ENCODE results near the gene MTCH1. TPM values are rescaled to one million over a fixed set of nuclear protein-coding genes. Genes with fewer than 3 reads are reported as not detected.

The MTCH1 gene
- total and polyA plus RNA-seq, 3 donors from 2014 or later: 157 to 316 (median 227) TPM

DNA sequence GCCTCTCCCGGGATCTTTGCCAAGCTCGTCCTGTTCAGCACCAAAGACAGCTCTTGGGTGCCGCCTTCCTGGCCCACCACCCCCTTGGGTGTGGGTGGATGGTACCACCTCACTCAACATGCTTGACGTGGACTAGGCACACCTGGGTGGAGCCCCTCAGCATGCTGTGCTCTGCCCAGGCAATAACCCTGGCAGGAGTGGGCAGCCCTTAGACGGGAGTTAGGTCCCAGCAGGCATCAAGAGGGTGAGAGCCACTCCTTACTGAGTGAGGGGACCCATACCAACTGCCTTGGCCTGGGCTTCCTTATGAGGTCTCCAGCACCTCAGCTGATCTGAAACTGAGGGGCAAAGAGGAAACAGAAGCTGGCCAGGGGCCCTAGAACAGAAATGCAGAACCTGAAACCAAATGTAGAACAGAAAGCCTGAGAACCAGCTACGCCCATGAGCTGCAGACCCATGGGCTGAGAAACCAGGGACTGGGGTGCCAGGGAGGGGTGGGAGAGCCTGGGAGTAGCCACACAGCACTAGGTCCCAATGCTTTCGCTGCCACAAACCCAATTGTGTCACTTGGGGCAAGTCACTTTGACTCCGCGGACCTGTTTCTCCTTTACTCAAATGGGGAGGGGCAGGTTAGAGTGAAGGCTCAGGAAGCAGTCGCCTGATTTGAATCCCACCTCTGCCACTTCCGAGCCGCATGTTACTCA is 21.5 kb upstream of the MTCH1 start:
- no peak for DNase-seq
- TF ChIP-seq, protein P1, sequence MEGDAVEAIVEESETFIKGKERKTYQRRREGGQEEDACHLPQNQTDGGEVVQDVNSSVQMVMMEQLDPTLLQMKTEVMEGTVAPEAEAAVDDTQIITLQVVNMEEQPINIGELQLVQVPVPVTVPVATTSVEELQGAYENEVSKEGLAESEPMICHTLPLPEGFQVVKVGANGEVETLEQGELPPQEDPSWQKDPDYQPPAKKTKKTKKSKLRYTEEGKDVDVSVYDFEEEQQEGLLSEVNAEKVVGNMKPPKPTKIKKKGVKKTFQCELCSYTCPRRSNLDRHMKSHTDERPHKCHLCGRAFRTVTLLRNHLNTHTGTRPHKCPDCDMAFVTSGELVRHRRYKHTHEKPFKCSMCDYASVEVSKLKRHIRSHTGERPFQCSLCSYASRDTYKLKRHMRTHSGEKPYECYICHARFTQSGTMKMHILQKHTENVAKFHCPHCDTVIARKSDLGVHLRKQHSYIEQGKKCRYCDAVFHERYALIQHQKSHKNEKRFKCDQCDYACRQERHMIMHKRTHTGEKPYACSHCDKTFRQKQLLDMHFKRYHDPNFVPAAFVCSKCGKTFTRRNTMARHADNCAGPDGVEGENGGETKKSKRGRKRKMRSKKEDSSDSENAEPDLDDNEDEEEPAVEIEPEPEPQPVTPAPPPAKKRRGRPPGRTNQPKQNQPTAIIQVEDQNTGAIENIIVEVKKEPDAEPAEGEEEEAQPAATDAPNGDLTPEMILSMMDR (IDR thresholded peaks at IDR 0.05): no peak
- TF ChIP-seq POLR2A (IDR thresholded peaks at IDR 0.05): no peak
- no peaks in the 10 kb centered on the region for H3K27me3 ChIP-seq
- intact Hi-C loops (cut with DNase I; ENCODE audit: low total_unique reads): no loop called here
- H3K27ac ChIP-seq: peak overlapping the region in 1 of 2 donors; percentile 19
- no peaks in the 10 kb centered on the region for H3K36me3 ChIP-seq (ENCODE audit: low read depth, missing control alignments)
- no peak overlapping the region for H3K4me3 ChIP-seq
- WGBS, 2 donors: 74 to 91% methylated on average over 7 to 12 of the region's 12 CpGs
- peaks cover 7% of the 10 kb centered on the region for H3K4me1 ChIP-seq
- no peaks in the 10 kb centered on the region for H3K9me3 ChIP-seq

DNA sequence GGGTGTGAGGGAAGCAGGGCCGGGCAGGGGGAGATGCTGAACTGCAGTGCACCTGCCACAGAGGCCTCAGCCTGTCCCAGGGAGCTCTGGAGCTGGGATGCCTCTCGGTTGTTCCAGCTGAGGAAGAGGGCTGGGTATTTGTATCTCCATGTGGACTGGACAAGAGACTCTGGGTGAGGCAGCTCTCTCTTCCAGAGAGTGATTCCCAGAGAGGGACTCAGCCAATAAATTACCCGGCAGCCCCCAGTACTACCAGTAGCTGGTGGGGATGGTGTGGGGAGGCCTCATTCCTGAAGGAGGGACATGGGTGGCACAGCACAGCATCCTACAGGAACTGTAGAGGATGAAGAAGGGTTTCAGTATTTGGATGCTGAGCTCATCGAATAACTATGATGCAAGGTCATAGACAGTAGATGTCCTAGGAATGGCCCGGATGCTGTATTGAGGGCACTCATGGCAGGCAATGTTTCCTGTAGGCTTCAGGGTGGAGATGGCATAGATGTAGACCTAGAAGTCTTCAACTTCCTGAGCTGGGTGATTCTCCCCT is 20.9 kb upstream of the MTCH1 start:
- no peak overlapping the region for H3K4me3 ChIP-seq
- no peaks in the 10 kb centered on the region for H3K9me3 ChIP-seq
- intact Hi-C loops (cut with DNase I; ENCODE audit: low total_unique reads): no loop called here
- no peak overlapping the region for H3K27ac ChIP-seq
- H3K4me1 ChIP-seq: peaks cover 7% of the 10 kb centered on the region
- no peak for TF ChIP-seq POLR2A (IDR thresholded peaks at IDR 0.05)
- TF ChIP-seq, protein P1 (IDR thresholded peaks at IDR 0.05): no peak
- no peaks in the 10 kb centered on the region for H3K36me3 ChIP-seq (ENCODE audit: low read depth, missing control alignments)
- DNase-seq: no peak
- WGBS, 2 donors: 85 to 87% methylated on average over 5 of the region's 5 CpGs
- H3K27me3 ChIP-seq: no peaks in the 10 kb centered on the region

DNA sequence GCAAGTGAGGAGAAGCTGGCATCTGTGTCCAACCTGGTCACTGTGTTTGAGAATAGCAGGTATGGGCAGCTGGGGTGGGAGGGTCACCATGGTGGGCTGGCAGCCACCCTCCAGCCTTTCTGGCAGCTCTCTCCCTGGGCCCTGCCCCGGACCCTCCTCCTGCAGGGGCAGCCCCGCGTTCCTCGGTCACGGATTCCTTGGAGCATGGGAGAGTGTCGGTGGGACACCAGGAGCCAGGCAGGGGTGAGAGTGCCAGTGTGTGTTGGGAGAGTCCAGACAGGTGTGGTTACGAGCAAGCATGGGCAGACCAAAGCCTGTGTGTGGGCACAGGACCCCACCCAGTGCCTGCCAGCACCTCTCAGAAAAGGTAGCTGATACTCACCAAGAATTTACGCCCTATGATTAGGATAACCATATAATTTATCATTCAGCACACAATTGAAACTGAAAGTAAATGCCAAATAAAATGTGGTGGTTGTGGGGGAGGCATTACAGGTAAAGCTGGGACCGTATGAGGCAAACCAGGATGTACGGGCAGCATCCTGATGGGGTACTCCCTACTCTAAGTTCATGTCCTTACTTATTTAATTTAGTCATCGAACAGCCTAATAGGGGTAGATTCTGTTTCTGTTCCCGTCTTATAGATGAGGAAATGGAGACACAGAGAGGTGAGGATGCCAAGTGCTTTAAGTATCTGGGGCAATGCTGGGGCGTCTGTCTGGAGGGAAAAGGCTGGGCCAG is 20.0 kb upstream of the MTCH1 start:
- no peaks in the 10 kb centered on the region for H3K36me3 ChIP-seq (ENCODE audit: low read depth, missing control alignments)
- H3K4me1 ChIP-seq: peaks cover 7% of the 10 kb centered on the region
- no peak for TF ChIP-seq POLR2A (IDR thresholded peaks at IDR 0.05)
- TF ChIP-seq, protein P1 (IDR thresholded peaks at IDR 0.05): no peak
- H3K27me3 ChIP-seq: no peaks in the 10 kb centered on the region
- DNase-seq: no peak
- H3K4me3 ChIP-seq: no peak overlapping the region
- no peak overlapping the region for H3K27ac ChIP-seq
- intact Hi-C loops (cut with DNase I; ENCODE audit: low total_unique reads): no loop called here
- no peaks in the 10 kb centered on the region for H3K9me3 ChIP-seq
- 84 to 90% methylated on average over 8 to 13 of the region's 13 CpGs for WGBS, 2 donors

DNA sequence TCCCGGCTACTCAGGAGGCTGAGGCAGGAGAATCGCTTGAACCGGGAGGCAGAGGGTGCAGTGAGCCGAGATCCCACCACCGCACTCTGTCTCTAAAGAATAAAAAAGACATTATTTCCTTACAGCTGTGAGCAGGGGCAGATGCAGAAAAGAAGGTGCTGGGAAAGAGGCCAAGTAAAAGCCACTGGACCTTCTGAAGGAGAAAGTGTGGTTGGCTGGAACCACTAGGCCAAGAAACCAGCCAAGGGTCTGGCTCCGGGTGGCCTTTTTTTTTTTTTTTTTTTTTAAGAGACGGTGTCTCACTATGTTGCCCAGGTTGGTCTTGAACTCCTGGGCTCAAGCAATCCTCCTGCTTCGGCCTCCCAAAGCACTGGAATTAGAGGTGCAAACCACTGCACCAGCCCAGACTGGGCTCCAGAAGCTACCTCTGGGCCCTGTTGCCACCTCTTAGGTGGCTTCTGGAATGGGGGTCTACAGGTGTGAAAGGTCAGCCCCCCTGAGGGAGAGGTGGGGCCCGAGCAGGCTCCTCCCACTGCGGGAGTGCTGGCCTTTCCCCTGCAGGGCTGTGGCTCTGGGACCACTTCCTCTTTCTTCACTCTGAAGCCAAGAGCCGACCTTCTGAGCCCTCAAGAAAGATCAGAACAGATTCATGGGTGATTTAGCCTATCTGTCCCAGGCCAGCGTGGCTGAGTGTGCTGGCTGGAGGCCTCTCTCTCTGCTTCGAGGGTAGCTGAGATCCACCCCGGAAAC is 19.2 kb upstream of the MTCH1 start, which contains the start of gene FGD2:
TSS of gene FGD2 (plus strand) at position 595 of the 750 bp plus-strand sequence. CDS start 163 bp downstream, outside the sequence.
- Histone ChIP-seq H3K36me3 (ENCODE audit: low read depth, missing control alignments) (no peaks in the 10 kb centered on the region), H3K4me3 (no peak within 1 kb of the TSS), H3K4me1 (peaks cover 7% of the 10 kb centered on the region), H3K9me3 (no peaks in the 10 kb centered on the region), H3K27me3 (no peaks in the 10 kb centered on the region), H3K27ac (no peak within 1 kb of the TSS)
- intact Hi-C loops (cut with DNase I; ENCODE audit: low total_unique reads): no loop called here
- no peak for DNase-seq
- WGBS, 2 donors: 74 to 80% methylated on average over 11 to 14 of the region's 14 CpGs
- TF ChIP-seq, protein P1 (IDR thresholded peaks at IDR 0.05): no peak
- no peak for TF ChIP-seq POLR2A (IDR thresholded peaks at IDR 0.05)
